MCF 10A (cell line): ENCODE data around the gene NPFF. TPM values are rescaled to one million over a fixed set of nuclear protein-coding genes. Genes with fewer than 3 reads are reported as not detected.

Experiments
- BruUV-seq: library from RNA; stranded (reverse); fragments of 400-500 nt; replicated peaks from 2 replicates; lab custom pipeline; 2021; lab: Mats Ljungman, UMichigan
- CTCF ChIA-PET: fragments of 300-600 bp; sonication (Branson Sonifier 250); formaldehyde crosslinking; extraction: SDS; loops from one replicate; lab custom pipeline; 2021; ENCODE audit warnings: antibody characterized with exemption, inconsistent platforms; lab: Yijun Ruan, JAX
- POLR2A ChIA-PET: fragments of 300-600, 350-650 bp; sonication (Branson Sonifier 250); formaldehyde crosslinking; extraction: SDS; loops from one replicate; lab custom pipeline; 2020; ENCODE audit warnings: antibody characterized with exemption, inconsistent platforms; lab: Yijun Ruan, JAX
- DNase-seq: peaks from one replicate; pipeline ENCODE4 v3.0.0-alpha.2; 2018; ENCODE audit not compliant: unreplicated experiment
- H3K27ac Mint-ChIP-seq: one replicate; pipeline ENCODE4 v1.8.0; 2022; ENCODE audit warnings: mild to moderate bottlenecking, low read depth, mixed read lengths; ENCODE audit not compliant: unreplicated experiment
- H3K27me3 Mint-ChIP-seq: one replicate; pipeline ENCODE4 v1.8.0; 2022; ENCODE audit warnings: mixed read lengths; ENCODE audit not compliant: insufficient read depth, unreplicated experiment
- H3K36me3 Mint-ChIP-seq: one replicate; pipeline ENCODE4 v1.8.0; 2022; ENCODE audit warnings: mild to moderate bottlenecking, moderate library complexity, mixed read lengths; ENCODE audit not compliant: insufficient read depth, unreplicated experiment
- H3K4me1 Mint-ChIP-seq: one replicate; pipeline ENCODE4 v1.8.0; 2022; ENCODE audit warnings: mixed read lengths; ENCODE audit not compliant: insufficient read depth, unreplicated experiment
- H3K4me3 Mint-ChIP-seq: one replicate; pipeline ENCODE4 v1.8.0; 2022; ENCODE audit warnings: mild to moderate bottlenecking, moderate library complexity, mixed read lengths; ENCODE audit not compliant: unreplicated experiment
- H3K9me3 Mint-ChIP-seq: one replicate; pipeline ENCODE4 v1.8.0; 2022; ENCODE audit warnings: mixed read lengths; ENCODE audit not compliant: unreplicated experiment
- CTCF ChIP-seq: fragments of 200-600 bp; IDR thresholded peaks from one replicate; pipeline ENCODE4 v1.8.0; 2022; ENCODE audit warnings: antibody characterized with exemption, mild to moderate bottlenecking; ENCODE audit not compliant: unreplicated experiment
- intact Hi-C: fragments of 100-400 bp; cut with micrococcal nuclease; formaldehyde crosslinking; loops from 2 replicates; pipeline ENCODE4 v1.14.1; 2022
- total RNA-seq: library from RNA; stranded (reverse); gene quantifications from 2 replicates; pipeline ENCODE4 v1.2.3, GENCODE V29; 2022

NPFF gene
- total RNA-seq, 1 experiment from 2014 or later: not detected

GRCh38 chr12:53478865-53479264 lies 28.4 kb downstream of the NPFF start:
- intact Hi-C loops: no loop called here
- no peak for DNase-seq
- Mint-ChIP-seq H3K9me3 (no peaks in the 10 kb centered on the region), H3K27ac (no peak overlapping the region), H3K27me3 (no peaks in the 10 kb centered on the region), H3K4me3 (no peak overlapping the region), H3K36me3 (peaks cover 97% of the 10 kb centered on the region), H3K4me1 (peaks cover 17% of the 10 kb centered on the region)
- no TSS peak for BruUV-seq
- POLR2A ChIA-PET: interaction anchor here (0.9 to 2.6 kb wide), 7 partner anchors 8 to 22 kb away, joined by 3 to 16 read pairs (median 3); partner anchors contain the start of genes MAP3K12 and TARBP2
- TF ChIP-seq CTCF: no peak
- CTCF ChIA-PET: interaction anchor here (0.9 to 2.0 kb wide), 4 partner anchors 11 to 127 kb away, joined by 4 to 10 read pairs (median 4); no protein-coding TSS in a partner anchor

GRCh38 chr12:53476769-53477209 lies 30.5 kb downstream of the NPFF start:
- Mint-ChIP-seq H3K27me3 (no peaks in the 10 kb centered on the region), H3K36me3 (peaks cover 100% of the 10 kb centered on the region), H3K4me1 (peaks cover 18% of the 10 kb centered on the region), H3K27ac (no peak overlapping the region), H3K9me3 (no peaks in the 10 kb centered on the region), H3K4me3 (no peak overlapping the region)
- ChIA-PET CTCF (interaction anchor here (0.6 to 3.4 kb wide), 10 partner anchors 10 to 413 kb away, joined by 3 to 23 read pairs (median 4); partner anchors contain the start of gene NPFF), POLR2A (interaction anchor here (0.6 to 3.6 kb wide), 6 partner anchors 9 to 124 kb away, joined by 3 to 25 read pairs (median 3); no protein-coding TSS in a partner anchor)
- DNase-seq: no peak
- intact Hi-C loops: no loop called here
- TF ChIP-seq CTCF: peak; percentile 21
- BruUV-seq: no TSS peak

GRCh38 chr12:53474819-53475218 lies 32.5 kb downstream of the NPFF start:
- Mint-ChIP-seq H3K4me3 (no peak overlapping the region), H3K4me1 (peaks cover 21% of the 10 kb centered on the region), H3K27ac (no peak overlapping the region), H3K9me3 (no peaks in the 10 kb centered on the region), H3K36me3 (peaks cover 100% of the 10 kb centered on the region), H3K27me3 (no peaks in the 10 kb centered on the region)
- intact Hi-C loops: no loop called here
- POLR2A ChIA-PET: interaction anchor here (1.0 to 3.6 kb wide), 7 partner anchors 11 to 95 kb away, joined by 3 to 25 read pairs (median 4); partner anchors contain the start of genes PRR13, SP1 and TARBP2
- CTCF ChIA-PET: interaction anchor here (0.5 to 3.4 kb wide), 7 partner anchors 34 to 590 kb away, joined by 3 to 23 read pairs (median 5); partner anchors contain the start of genes AAAS and NPFF
- DNase-seq: no peak
- BruUV-seq: no TSS peak
- TF ChIP-seq CTCF: no peak

DNA sequence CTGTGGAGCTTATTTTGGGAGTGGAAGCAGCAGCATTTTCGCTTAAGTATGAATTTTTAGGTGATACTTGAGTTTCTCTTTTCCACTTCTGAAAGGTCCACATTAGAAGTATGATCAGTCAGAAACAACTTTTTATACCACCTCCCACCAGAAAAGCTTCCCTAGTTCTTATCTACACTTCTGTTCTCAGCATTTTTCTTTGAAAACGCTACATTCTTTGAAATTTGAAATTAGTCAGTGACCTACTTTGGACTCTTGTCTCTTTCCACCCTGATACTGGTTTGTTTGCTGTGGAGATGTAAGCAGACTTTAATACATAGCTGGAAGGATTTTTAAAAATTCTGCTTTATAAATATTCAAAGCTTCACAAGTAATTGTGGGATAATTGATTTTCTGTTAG lies 33.2 kb downstream of the NPFF start:
- DNase-seq: no peak
- no peaks in the 10 kb centered on the region for H3K9me3 Mint-ChIP-seq
- intact Hi-C loops: no loop called here
- no peaks in the 10 kb centered on the region for H3K27me3 Mint-ChIP-seq
- H3K4me3 Mint-ChIP-seq: no peak overlapping the region
- peaks cover 100% of the 10 kb centered on the region for H3K36me3 Mint-ChIP-seq
- peaks cover 21% of the 10 kb centered on the region for H3K4me1 Mint-ChIP-seq
- H3K27ac Mint-ChIP-seq: peak overlapping the region; percentile 27
- POLR2A ChIA-PET: interaction anchor here (1.0 to 3.6 kb wide), 6 partner anchors 9 to 28 kb away, joined by 3 to 25 read pairs (median 10); partner anchors contain the start of gene TARBP2
- TF ChIP-seq CTCF: no peak
- CTCF ChIA-PET: interaction anchor here (0.5 to 3.4 kb wide), 6 partner anchors 17 to 409 kb away, joined by 3 to 23 read pairs (median 3); partner anchors contain the start of genes AAAS and NPFF
- BruUV-seq: no TSS peak
